Measurements from ENCODE around the gene GTF2B. TPM values are rescaled to one million over a fixed set of nuclear protein-coding genes. Genes with fewer than 3 reads are reported as not detected.
"Not testable (repeated sequence)": the region's sequence is repeated elsewhere in the genome, so short reads cannot be mapped to it uniquely, and the experiment has no call there.

The GTF2B gene
- total and polyA plus RNA-seq, 2 experiments from 2014 or later = 30.8 to 43.1 TPM

GRCh38 chr1:88923224-88923623 lies 31.9 kb upstream of the GTF2B start:
- no peak overlapping the region for H3K4me3 ChIP-seq
- no peak for DNase-seq (ENCODE audit: low read depth in 1 of 2, low spot score in 1 of 2)
- H3K27me3 ChIP-seq = no peaks in the 10 kb centered on the region
- TF ChIP-seq, protein P1, sequence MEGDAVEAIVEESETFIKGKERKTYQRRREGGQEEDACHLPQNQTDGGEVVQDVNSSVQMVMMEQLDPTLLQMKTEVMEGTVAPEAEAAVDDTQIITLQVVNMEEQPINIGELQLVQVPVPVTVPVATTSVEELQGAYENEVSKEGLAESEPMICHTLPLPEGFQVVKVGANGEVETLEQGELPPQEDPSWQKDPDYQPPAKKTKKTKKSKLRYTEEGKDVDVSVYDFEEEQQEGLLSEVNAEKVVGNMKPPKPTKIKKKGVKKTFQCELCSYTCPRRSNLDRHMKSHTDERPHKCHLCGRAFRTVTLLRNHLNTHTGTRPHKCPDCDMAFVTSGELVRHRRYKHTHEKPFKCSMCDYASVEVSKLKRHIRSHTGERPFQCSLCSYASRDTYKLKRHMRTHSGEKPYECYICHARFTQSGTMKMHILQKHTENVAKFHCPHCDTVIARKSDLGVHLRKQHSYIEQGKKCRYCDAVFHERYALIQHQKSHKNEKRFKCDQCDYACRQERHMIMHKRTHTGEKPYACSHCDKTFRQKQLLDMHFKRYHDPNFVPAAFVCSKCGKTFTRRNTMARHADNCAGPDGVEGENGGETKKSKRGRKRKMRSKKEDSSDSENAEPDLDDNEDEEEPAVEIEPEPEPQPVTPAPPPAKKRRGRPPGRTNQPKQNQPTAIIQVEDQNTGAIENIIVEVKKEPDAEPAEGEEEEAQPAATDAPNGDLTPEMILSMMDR (IDR thresholded peaks at IDR 0.05; ENCODE audit: low read depth, low read length) = no peak
- no peaks in the 10 kb centered on the region for H3K9me3 ChIP-seq (ENCODE audit: low read depth)
- peaks cover 4% of the 10 kb centered on the region for H3K36me3 ChIP-seq
- H3K27ac ChIP-seq = no peak overlapping the region
- H3K4me1 ChIP-seq (ENCODE audit: low read depth) = no peaks in the 10 kb centered on the region

DNA sequence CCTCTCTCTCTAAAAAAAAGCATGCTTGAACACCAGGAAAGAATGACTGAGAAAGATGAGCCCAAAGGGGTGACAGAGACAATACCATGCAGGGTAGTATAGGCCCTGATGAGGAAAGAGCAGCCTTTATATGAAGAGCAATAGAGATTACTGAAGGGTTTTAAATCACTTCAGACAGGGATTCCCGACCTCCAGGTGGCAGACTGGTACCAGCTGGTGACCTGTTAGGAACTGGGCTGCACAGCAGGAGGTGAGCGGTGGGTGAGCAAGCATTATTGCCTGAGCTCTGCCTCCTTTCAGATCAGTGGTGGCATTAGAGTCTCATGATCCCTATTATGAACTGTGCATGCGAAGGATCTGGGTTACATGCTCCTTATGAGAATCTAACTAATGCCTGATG lies 30.8 kb upstream of the GTF2B start:
- Histone ChIP-seq H3K27ac (no peak overlapping the region), H3K36me3 (peaks cover 4% of the 10 kb centered on the region), H3K9me3 (ENCODE audit: low read depth) (no peaks in the 10 kb centered on the region), H3K4me3 (no peak overlapping the region), H3K4me1 (ENCODE audit: low read depth) (no peaks in the 10 kb centered on the region), H3K27me3 (no peaks in the 10 kb centered on the region)
- TF ChIP-seq, protein P1 (IDR thresholded peaks at IDR 0.05; ENCODE audit: low read depth, low read length) = no peak
- DNase-seq (ENCODE audit: low read depth in 1 of 2, low spot score in 1 of 2) = no peak

GRCh38 chr1:88920845-88921244 lies 29.5 kb upstream of the GTF2B start:
- DNase-seq (ENCODE audit: low read depth in 1 of 2, low spot score in 1 of 2) = no peak
- TF ChIP-seq, protein P1 (IDR thresholded peaks at IDR 0.05; ENCODE audit: low read depth, low read length) = no peak
- H3K9me3 ChIP-seq (ENCODE audit: low read depth) = no peaks in the 10 kb centered on the region
- no peaks in the 10 kb centered on the region for H3K4me1 ChIP-seq (ENCODE audit: low read depth)
- H3K4me3 ChIP-seq = no peak overlapping the region
- no peaks in the 10 kb centered on the region for H3K27me3 ChIP-seq
- H3K27ac ChIP-seq = no peak overlapping the region
- H3K36me3 ChIP-seq = peaks cover 4% of the 10 kb centered on the region

DNA sequence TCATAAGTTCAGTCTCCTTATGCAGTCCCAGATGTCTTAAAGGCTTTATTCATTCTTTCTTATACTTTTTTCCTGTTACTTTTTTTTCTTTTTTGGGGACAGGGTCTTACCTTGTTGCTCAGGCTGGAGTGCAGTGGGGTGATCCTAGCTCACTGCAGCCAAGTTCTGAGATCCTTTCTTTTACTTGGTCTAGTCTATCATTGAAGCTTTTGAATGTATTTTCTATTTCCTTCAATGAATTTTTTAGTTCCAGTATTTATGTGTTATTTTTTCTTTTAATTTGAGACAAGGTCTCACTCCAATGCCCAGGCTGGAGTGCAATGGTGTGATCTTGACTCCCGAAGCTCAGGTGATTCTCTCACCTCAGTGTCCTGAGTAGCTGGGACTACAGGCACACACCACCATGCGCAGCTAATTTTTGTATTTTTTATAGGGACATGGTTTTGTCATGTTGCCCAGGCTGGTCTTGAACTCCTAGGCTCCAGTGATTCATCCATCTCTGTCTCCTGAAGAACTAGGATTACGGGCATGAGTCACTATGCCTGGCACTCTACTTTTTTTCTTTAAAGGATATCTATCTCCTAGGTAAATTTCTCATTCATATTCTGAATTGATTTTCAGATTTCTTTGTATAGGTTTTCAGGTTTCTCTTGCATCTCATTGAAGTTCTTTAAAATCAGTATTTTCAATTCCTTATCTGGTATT lies 26.1 kb upstream of the GTF2B start:
- Histone ChIP-seq H3K4me3 (no peak overlapping the region), H3K9me3 (ENCODE audit: low read depth) (no peaks in the 10 kb centered on the region), H3K27ac (no peak overlapping the region), H3K36me3 (peaks cover 4% of the 10 kb centered on the region), H3K27me3 (no peaks in the 10 kb centered on the region), H3K4me1 (ENCODE audit: low read depth) (no peaks in the 10 kb centered on the region)
- no peak for DNase-seq (ENCODE audit: low read depth in 1 of 2, low spot score in 1 of 2)
- TF ChIP-seq, protein P1 (IDR thresholded peaks at IDR 0.05; ENCODE audit: low read depth, low read length) = no peak

DNA sequence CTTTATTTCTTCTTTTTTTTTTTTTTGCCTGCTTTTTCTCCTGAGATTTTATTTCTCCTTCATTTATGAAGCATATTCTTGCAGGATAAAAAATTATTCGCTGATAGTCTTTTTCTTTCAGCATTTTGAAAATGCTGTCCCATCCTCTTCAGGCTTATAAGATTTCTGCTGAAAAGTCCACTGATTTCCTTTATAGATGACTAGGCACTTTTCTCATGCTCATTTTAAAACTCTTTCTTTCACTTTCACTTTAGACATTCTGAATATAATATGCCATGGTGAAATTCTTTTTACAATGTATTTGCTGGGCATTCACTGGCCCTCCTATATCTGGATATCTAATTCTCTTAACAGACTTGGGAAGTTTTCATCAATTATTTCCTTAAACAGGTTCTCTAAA lies 25.5 kb upstream of the GTF2B start:
- Histone ChIP-seq H3K4me1 (ENCODE audit: low read depth) (no peaks in the 10 kb centered on the region), H3K9me3 (ENCODE audit: low read depth) (no peaks in the 10 kb centered on the region), H3K27ac (no peak overlapping the region), H3K4me3 (no peak overlapping the region), H3K36me3 (peaks cover 4% of the 10 kb centered on the region), H3K27me3 (no peaks in the 10 kb centered on the region)
- DNase-seq (ENCODE audit: low read depth in 1 of 2, low spot score in 1 of 2) = no peak
- TF ChIP-seq, protein P1 (IDR thresholded peaks at IDR 0.05; ENCODE audit: low read depth, low read length) = no peak

DNA sequence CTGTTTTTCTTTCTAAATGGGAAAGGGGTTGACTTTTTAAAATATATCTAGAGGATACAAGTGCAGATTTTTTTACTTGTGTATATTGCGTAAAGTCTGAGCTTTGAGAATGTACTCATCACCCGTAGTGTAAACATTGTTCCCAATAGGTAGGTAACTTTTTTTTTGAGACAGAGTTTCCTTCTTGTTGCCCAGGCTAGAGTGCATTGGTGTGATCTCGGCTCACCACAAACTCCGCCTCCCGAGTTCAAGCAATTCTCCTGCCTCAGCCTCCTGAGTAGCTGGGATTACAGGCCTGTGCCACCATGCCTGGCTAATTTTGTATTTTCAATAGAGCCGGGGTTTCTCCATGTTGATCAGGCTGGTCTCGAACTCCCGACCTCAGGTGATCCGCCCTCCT lies 20.4 kb upstream of the GTF2B start:
- H3K27me3 ChIP-seq; H3K36me3 ChIP-seq; H3K4me3 ChIP-seq; H3K9me3 ChIP-seq (ENCODE audit: low read depth); DNase-seq (ENCODE audit: low read depth in 1 of 2, low spot score in 1 of 2); H3K4me1 ChIP-seq (ENCODE audit: low read depth); H3K27ac ChIP-seq: not testable (repeated sequence)
